ENCODE data around the gene RCOR1. TPM values are rescaled to one million over a fixed set of nuclear protein-coding genes. Genes with fewer than 3 reads are reported as not detected.

Gene RCOR1
- total RNA-seq, 4 donors from 2014 or later: 3.3 to 40.0 (median 19.7) TPM

DNA sequence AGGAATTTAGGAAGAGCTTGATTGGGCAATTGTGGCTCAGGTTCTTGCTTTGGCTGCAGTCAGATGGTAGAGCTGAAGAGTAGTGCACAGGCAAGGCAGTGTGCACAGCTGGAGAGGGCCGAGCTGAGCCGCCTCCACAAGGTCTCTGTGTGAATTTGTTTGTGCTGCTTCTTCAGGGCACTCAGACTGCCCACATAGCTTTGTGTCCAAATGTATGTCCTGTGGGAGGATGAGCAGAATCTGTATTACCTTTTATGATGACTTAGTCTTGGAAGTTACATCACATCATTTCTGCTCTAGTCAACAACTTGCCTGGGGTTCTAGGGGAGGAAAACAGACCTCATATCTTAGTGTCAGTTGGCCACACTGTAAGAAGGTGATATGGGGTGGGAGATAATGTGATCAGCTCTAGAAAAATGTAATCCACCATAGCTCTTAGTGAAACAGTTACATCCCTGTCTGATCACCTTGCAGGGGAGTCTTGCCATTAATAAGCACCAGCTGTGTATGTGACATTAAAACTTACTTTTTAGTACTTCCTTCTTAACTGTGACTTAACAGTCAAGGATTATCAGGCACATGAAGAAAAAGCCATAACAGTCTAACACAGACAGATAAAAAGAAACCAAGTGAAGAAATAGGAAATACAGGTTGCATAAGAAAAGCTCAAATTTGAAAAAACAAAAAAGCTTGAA lies 53.4 kb downstream of the RCOR1 start:
- TF ChIP-seq, protein P1, sequence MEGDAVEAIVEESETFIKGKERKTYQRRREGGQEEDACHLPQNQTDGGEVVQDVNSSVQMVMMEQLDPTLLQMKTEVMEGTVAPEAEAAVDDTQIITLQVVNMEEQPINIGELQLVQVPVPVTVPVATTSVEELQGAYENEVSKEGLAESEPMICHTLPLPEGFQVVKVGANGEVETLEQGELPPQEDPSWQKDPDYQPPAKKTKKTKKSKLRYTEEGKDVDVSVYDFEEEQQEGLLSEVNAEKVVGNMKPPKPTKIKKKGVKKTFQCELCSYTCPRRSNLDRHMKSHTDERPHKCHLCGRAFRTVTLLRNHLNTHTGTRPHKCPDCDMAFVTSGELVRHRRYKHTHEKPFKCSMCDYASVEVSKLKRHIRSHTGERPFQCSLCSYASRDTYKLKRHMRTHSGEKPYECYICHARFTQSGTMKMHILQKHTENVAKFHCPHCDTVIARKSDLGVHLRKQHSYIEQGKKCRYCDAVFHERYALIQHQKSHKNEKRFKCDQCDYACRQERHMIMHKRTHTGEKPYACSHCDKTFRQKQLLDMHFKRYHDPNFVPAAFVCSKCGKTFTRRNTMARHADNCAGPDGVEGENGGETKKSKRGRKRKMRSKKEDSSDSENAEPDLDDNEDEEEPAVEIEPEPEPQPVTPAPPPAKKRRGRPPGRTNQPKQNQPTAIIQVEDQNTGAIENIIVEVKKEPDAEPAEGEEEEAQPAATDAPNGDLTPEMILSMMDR (IDR thresholded peaks at IDR 0.05): no peak
- TF ChIP-seq POLR2A (IDR thresholded peaks at IDR 0.05): no peak
- Histone ChIP-seq H3K27me3 (no peaks in the 10 kb centered on the region), H3K27ac (no peak overlapping the region), H3K36me3 (no peaks in the 10 kb centered on the region), H3K4me1 (no peaks in the 10 kb centered on the region), H3K4me3 (no peak overlapping the region), H3K9me3 (no peaks in the 10 kb centered on the region)
- no peak for DNase-seq
- intact Hi-C loops (cut with DNase I; ENCODE audit: low total_unique reads): no loop called here

- TF ChIP-seq POLR2A (IDR thresholded peaks at IDR 0.05): no peak
- TF ChIP-seq, protein P1 (IDR thresholded peaks at IDR 0.05): no peak
- H3K36me3 ChIP-seq: no peaks in the 10 kb centered on the region
- no peaks in the 10 kb centered on the region for H3K9me3 ChIP-seq
- no peaks in the 10 kb centered on the region for H3K27me3 ChIP-seq
- no peak for DNase-seq
- intact Hi-C loops (cut with DNase I; ENCODE audit: low total_unique reads): no loop called here
- H3K4me3 ChIP-seq: no peak overlapping the region
- no peaks in the 10 kb centered on the region for H3K4me1 ChIP-seq
- H3K27ac ChIP-seq: no peak overlapping the region
These were observed 54.2 kb downstream of the RCOR1 start for GRCh38 chr14:102646615-102647014.

GRCh38 chr14:102652194-102652593 lies 59.7 kb downstream of the RCOR1 start:
- no peaks in the 10 kb centered on the region for H3K9me3 ChIP-seq
- H3K27me3 ChIP-seq: no peaks in the 10 kb centered on the region
- intact Hi-C loops (cut with DNase I; ENCODE audit: low total_unique reads): no loop called here
- TF ChIP-seq POLR2A (IDR thresholded peaks at IDR 0.05): no peak
- no peak overlapping the region for H3K4me3 ChIP-seq
- H3K4me1 ChIP-seq: no peaks in the 10 kb centered on the region
- H3K36me3 ChIP-seq: no peaks in the 10 kb centered on the region
- DNase-seq: no peak
- H3K27ac ChIP-seq: no peak overlapping the region

- intact Hi-C loops (cut with DNase I; ENCODE audit: low total_unique reads): no loop called here
- TF ChIP-seq POLR2A (IDR thresholded peaks at IDR 0.05): no peak
- TF ChIP-seq, protein P1 (IDR thresholded peaks at IDR 0.05): no peak
- no peak for DNase-seq
These were observed 61.8 kb downstream of the RCOR1 start for GRCh38 chr14:102654298-102654697.

GRCh38 chr14:102655137-102655536 lies 62.7 kb downstream of the RCOR1 start:
- Histone ChIP-seq H3K27me3 (no peaks in the 10 kb centered on the region), H3K4me3 (no peak overlapping the region), H3K36me3 (no peaks in the 10 kb centered on the region), H3K4me1 (peaks cover 0 to 8% of the 10 kb centered on the region in 2 donors), H3K27ac (no peak overlapping the region), H3K9me3 (no peaks in the 10 kb centered on the region)
- DNase-seq: no peak
- intact Hi-C loops (cut with DNase I; ENCODE audit: low total_unique reads): no loop called here
- no peak for TF ChIP-seq POLR2A (IDR thresholded peaks at IDR 0.05)
- TF ChIP-seq, protein P1 (IDR thresholded peaks at IDR 0.05): no peak

More at GRCh38 chr14:102654298-102654697, 61.8 kb downstream of the RCOR1 start:
- H3K9me3 ChIP-seq: no peaks in the 10 kb centered on the region
- no peak overlapping the region for H3K4me3 ChIP-seq
- no peak overlapping the region for H3K27ac ChIP-seq
- peaks cover 0 to 8% of the 10 kb centered on the region in 2 donors for H3K4me1 ChIP-seq
- H3K36me3 ChIP-seq: no peaks in the 10 kb centered on the region
- H3K27me3 ChIP-seq: no peaks in the 10 kb centered on the region
